Stimulated activated CD8-positive, alpha-beta memory T cell treated with anti-CD3 and anti-CD28 coated beads, Interleukin-7, amount 100 ng/mL, for 48 hours (primary cell): ENCODE measurements around the gene PNLIPRP2.

Source experiments
- DNase-seq, 2 donors: peaks; one replicate each; pipeline ENCODE4 v3.0.0-alpha.2; 2020; ENCODE audit warnings: low read depth in 1 of 2; ENCODE audit errors: extremely low read depth in 1 of 2

Gene PNLIPRP2

DNA sequence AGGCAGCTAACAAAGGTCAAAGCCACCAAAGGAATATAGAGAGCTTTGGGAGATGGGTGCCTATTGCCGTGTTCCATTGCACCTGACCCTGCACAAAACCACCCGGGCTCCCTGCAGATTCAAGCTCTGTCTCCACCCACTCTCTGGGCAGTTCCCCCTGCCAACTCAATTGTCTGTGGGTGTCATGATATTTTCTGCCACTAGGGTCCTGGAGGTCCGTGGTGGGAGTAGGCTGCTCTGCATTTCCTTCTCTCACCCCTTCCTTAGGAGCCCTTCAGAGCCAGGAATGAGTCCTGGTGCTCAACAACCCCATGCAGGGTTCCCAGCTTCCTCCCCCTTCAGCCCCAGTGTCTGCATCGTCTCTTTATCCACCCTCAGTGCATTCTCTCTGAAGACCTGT is 34.1 kb downstream of the PNLIPRP2 start:
- no peak for DNase-seq

DNA sequence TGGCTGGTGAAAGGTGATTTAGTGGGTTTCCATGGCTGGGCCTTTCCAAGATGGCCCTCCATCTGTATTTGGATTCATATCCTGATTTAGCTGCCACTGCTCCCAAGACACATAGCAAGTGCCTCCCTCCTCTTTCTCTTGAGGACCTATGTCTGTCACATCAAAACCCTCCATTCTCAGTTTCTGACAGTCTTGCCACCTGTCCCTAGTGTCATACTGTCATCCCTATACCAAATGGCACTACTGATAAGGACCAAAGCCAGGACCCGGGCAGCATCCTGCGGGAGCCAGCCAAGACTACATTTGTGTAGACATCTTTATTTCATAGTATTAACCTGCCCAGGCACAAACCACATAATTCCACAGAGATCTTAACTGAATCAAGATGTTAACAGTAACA is 34.8 kb downstream of the PNLIPRP2 start:
- no peak for DNase-seq

DNA sequence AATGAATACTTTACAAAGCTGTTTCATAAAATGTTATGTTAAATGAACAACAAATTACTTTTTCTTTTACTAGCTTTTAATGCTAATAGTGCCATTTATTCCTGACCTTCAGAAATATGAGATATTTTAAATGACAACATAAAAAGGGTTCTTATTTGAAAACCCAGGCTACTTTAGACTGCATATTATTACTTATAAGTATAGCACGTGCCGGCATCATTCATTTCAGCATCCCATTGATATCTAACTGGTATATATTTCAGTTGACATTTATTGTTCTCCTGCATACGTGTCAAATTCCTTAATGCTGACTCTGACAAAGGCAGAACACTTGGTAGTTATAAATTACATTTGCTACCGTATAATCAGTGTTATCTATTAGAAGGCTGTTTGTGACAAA is 35.3 kb downstream of the PNLIPRP2 start:
- DNase-seq = no peak

DNA sequence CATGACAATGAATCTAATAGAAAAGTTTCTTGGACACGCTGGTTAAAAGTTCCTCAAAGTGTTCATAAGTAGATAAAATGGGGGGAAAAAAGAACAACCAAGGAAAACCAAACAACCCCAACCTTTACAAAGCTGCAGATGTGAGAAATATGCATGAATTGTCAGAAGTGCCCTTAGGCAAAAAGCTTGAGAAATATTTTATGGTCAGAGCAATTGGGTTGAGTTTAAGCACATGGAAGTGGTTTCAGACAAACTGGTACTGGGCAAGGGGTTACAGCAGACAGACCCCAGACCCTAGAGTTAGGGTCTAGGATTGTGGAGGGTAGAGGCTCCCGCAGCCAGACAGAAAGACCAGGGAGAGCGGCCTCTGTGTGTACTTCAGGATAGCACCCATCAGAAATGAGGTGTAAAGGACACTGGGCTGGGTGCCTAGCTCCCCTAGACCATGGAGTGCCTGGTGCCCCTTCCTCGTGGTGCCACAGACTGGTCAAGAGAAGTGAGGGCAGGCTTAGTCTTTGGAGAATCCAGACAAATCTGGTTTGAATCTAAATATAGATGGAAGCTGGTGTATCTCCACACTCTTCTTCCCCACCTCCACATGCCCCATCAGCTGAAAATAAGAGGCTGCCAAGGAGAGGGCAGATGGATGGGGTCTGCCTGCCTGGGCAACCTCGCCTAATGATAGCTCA is 37.3 kb downstream of the PNLIPRP2 start:
- DNase-seq = no peak

DNA sequence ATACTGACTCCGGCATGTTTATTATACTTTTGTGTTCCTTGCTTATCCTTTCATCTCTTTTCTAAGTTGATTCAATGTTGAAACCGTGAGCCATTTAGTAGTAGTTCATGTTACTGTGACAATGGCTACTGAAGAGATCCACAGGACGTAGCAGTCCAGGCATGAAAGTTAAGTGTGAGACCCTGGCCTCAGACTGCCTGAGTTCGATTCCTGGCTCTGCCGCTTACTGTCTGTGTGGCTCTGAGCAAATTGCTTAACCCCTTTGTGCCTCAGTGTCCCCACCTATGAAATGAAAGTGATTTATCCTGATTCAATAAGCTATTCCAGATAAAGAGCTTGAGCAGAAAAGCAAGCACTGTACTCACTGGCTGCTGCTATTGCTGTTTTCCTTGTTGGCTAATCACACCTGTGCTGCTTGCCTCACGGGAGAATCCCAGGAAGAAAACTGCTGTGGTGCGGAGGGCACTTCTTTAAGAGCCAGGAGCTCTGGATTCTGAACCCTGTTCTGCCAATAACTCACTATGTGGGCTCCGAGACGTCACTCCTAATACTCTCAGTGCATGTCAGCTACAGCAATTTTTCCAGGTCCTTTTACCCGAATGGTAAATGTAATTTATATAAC is 38.4 kb downstream of the PNLIPRP2 start:
- DNase-seq = no peak

DNA sequence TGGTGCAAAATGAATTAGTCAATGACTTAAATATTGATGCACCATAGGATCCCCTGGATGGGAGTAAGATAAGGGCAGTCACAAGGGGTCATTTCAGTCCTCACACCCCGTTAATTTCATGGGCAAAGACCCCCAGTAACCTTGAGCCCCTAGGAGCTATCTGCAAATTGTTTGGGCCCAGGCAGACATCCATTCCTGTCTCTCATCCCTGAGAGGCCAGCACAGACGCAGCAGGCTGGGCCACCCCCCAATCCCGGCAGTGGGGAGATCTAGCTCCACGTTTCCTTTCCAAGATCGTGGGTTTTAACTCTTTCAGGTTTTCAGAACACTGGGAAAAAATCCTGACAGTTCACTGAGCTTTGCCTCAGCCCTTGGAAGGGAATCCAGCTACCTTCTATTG is 40.1 kb downstream of the PNLIPRP2 start:
- DNase-seq = no peak

DNA sequence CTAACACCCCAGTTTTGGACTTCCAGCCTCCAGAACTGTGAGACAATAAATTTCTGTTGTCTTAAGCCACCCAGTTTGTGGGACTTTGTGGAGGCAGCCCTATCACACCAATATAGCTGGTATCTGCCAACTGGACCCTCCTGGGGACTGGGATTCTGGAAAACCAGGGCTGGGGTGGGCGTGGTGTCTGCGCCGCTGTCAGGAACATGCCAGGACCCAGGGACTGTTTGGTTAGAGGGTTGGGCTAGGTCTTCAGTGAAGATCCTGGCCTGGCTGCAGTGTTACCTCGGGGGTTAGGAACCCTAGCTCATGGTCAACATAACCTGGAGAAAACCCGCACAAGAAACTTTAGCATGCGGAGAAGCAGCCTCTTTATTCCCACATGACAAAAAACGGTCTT is 42.6 kb downstream of the PNLIPRP2 start:
- DNase-seq = no peak

DNA sequence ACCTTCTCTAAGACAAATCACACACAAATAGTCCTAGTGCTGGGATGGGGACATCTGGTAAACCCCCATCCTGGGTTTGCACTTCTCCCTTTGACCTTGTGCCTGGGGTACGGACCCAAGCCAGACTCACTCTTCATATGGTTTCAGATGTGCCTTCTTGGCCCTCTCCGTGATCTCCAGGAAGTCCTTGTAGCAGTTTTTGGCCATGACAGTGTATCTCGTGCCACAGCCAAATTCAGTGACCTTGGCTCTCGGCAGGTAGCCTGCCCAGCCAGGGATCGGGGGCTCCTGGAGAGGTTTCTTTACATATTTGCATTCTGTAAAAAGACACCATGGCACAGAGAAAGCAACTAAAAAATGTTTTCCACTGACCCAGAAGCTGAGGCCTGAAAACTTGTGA is 43.9 kb downstream of the PNLIPRP2 start:
- DNase-seq = no peak

DNA sequence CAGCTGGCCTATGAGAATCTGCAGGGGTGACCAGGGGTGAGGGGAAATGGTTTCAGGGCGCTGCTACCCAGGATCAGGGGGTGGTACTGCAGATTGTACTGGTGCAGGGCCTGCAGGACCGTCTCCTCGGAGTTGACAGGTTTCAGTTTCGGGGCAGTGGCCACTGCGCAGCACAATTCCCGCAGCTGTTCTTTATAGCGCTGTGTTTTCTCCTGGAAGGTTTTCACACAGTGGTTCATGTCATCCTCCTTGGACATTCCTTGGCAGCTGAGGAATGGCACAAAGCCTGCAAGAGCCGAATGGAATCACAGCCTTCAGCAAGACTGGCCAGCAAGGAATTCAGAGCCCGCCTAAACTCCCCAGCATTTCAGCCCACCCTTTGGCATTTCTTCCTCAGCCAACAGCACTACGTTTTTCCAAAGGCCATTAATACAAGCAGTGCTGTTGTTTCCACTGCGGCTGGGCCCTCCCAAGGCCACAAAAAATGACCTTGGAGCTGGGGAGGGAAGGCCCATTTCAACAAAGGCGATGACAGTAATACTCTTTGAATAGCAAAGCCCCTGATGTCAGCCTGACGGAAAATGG is 44.9 kb downstream of the PNLIPRP2 start:
- DNase-seq = no peak

DNA sequence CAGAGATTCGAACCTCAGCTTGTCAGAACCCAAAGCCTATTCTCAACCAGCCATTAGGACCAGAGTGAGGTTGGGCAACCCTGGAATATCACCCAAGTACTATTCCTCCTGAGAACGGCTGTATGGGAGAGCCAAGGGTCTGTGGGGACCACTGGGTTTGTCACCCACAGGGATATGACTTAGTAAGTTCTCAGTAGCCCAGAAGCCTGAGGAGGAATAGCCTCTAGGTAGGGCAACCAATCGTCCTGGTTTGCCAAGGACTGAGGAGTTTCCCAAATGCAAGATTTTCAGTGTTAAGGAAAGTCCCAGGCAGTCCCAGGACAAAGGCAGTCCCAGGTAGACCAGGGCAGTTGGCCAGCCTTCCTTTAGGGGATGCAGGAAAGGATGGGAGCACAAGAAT is 46.7 kb downstream of the PNLIPRP2 start:
- DNase-seq = no peak

DNA sequence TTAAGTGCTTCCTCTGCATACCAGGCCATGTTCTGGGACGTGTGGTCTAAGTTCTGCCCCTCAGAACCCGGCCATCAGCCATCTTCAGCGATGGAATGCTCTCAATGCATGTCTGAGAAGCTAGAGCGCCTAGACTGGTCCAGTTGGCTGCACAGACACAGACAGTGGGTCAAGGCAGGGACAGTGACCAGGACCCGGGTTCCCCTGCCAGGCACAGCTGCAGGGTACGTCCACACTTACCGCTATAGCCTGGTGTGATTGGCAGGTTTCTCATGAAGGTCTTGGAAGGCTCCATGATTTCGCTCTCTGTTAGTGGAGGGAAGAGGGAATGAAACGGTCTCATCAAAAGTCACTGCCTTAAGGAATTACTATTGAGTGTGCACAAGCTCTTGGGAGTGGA is 47.3 kb downstream of the PNLIPRP2 start:
- DNase-seq = no peak

DNA sequence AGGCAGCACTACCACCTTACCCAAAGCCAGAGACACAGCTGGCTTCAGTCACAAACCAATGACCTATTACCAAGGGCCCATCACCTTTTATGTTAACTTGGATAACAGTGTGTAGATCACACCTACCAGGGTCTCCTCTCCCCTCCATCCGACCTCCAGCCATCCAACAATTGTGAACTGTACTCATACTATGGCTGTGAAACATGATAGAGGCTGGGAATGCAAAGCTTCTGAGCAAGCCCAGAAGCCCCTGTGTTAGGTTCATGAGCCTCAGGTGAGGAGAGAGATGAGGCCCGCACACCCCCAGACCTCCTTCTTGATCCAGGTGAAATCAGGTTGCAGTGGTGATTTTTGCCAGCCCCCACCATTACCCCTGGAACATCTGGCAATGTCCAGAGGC is 47.7 kb downstream of the PNLIPRP2 start:
- DNase-seq = no peak

DNA sequence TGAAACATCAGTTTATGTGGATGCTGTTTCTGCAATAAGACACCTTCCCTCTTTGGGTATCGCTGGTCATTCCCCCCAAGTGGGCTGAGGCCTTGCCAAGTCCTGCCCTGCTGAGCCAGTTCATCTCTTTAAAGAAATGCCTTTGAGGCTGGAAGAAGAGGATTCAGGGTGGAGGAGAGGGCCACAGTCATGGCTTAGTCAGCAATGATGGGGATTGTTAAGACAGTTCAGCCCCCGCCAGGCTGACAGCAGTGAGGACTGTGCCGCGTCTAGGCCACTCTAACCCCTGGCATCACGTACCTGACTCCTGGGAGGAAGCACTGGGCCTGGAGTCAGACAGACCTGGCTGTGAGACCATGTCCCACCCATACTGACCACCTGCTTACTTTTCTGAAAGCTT is 48.3 kb downstream of the PNLIPRP2 start:
- no peak for DNase-seq

DNA sequence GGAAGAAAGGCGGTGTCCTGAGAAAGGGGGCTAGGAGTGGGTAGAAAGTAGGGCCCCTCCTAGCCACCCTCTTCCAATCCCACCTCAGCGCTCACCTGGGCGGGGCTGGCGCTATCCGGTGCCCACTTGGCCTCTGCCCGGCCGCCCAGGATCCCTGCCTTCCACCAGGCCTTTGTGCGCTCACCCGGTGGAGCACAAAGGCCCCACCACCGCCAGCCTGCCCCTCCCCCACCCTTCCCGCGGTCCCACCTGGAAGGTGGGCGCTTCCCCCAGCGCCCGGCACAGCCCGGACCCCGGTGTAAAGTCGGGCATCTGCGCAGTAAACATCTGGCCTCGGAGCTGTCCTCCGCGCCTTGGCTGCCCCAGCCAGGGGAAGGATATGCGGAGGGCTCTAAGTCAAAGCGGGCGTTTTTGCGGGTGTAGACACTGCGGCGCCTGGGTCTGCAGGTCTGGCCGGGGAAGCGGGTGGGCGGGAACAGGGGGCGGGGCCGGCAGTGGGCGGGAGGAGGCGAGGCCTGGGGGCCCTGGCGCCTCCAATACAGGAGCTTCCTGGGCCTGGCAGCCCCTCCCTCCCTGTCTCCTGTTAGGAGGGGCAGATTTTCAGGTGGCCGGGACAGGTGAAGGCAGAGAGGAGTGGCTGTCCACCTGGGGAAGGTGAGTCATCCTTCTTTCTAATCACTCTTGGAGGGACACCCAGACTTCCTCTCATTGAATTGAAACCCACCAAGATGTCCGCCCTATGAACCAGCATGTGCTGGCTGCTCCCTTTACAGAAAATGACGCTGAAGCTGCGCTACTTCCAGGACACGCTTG is 49.3 kb downstream of the PNLIPRP2 start:
- DNase-seq = no peak

DNA sequence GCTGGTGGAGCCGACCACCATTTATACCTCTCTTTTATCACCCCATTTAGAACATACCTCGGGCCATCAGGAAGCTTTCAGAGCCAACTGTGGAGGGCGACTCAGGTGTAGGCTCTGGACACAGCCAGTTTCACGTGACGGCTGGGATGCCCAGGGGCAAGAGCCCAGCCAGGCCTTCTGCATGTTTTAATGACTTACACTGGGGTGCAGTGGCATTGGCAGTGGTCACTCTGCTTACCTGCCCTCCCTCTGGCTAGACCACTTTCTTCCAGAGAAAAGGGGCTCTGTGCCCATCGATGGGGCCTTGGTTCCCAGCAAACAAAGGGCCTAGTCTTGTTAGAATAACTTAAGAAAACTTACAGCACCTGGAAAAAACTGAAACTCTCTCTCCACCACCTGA is 50.0 kb downstream of the PNLIPRP2 start:
- no peak for DNase-seq

DNA sequence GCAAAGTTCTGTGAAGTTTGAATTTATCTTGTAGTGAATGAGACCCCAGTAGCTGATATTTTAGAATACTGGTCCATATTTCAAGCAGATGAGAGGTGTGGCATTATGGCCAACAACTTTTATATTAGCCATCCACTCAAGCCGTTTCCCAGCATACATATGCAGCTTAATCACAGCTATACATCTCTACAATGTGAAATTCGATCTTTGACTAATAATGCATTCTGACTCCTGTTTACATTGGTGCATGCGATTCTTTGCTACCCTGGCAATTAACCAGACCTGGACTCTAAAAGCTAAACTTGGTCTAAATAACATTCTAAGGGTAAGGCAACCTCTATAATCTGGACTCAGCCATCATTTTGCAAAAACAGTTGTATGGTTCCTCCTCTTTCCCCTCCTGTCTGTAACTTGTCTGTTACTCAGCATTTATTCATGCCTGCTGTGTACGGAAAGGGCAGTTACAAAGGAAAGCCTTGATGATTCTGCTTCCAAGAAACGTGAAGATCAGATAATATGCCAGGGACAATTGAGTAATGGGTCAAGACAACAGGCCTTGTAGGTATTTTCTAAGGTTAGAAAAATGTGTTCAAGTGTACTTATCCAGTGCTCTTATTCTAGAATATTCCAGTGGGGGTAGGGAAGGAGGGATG is 50.6 kb downstream of the PNLIPRP2 start:
- no peak for DNase-seq

DNA sequence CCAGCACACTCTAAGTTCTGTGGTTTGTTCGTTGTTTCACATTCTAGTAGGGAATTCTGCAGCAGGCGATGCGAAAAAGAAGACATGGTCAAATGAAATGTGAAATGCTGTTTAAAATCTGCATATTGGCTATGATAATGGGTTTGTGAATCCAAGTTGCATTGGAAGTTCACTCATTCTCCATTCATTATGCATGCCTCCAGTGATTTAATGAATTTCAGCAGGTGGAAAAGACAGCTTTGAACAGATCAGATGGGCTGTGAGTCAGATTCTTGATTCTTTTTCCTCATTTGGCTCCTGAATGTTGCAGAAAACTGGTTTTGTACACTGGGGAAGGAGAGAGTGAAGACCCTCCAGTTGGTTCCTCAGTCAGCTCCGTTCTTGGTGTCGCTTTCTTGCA is 52.1 kb downstream of the PNLIPRP2 start:
- no peak for DNase-seq

DNA sequence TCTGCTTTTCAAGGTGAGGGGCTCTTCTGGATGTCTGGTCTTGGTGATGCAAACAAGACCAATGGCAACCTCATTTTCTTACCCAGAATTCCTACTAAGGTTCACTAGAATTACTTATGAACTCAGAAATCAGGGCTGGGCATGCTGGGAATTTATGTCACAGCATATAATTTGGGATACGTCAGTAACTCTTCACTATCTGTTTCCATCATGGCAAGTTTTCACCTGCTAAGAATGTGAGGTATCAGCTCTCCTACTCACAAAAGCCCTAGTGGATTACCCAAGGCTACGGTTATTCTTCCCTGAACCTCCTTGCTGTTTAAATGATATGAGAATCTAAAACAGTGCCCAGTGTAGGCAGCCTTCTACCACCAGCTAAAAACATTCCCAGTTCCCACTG is 53.1 kb downstream of the PNLIPRP2 start:
- no peak for DNase-seq

DNA sequence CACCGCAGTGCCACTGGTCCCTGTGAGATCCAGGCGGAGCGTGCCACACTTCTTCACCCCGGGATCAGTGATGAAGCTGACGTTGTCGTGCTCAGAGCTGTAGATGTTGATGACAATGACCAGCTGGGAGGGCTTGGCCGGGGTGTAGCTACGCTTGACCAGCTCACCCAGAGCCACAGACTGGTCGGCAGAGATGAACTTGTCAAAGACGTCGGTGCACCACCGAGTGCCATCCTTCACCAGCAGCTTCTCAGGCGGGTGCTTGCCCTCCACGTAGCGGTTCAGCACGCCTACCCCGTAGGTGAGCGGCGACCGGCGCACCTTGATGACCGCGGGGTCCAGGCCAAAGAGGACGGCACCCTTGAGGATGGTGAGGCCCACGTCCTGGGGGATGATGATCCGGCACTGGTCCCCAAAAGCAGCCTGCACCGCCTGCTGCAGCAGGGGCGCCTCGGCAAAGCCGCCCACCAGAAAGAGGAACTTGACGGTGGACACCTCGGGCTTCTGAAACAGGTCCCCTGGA is 54.2 kb downstream of the PNLIPRP2 start:
- DNase-seq = no peak

DNA sequence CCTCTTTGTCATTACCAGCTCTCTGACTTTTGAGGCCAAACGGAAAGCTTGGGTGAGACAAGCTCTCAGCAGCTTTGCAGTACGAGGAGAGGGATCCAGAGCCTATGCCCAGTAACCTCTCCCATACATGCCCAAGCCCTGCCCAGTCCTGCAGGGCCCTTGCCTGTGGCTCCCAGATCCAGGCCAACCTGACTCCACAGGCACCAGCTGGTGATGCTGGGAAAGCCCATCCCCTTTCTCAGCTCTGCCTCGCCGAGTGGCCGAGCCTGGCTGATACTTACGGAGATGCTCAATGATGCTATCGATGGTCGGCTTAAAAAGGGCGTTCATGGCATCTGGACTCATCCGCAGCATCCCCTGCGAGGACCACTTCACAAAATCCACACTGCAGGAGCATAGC is 55.4 kb downstream of the PNLIPRP2 start:
- no peak for DNase-seq

DNA sequence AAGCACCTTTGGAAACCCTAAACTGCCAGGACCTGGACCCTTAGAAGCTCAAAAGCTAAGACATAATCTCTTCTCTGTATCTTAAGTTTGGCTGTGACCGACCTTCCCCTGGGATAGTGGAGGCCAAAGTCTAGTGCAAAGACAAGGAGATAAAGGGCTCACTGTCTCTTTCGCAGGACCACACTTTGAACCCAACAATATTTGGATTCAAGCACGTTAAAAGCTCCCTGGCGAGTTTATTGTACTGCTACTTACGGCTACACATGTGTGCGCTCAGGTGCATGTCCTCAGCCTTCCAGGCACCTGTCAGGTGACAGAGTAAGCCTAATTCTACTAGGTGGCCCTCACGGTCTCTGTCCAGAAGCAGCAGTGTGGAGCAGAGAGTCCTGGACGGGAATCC is 55.9 kb downstream of the PNLIPRP2 start:
- no peak for DNase-seq
